B cell (primary cell): ENCODE results near the gene SNRNP48.

ENCODE experiments used
- EZH2 ChIP-seq: IDR thresholded peaks from 2 replicates; pipeline ENCODE4 v1.6.1; 2012; ENCODE audit warnings: borderline replicate concordance, low read depth, mild to moderate bottlenecking, moderate library complexity, low read length; ENCODE audit not compliant: insufficient read depth, poor library complexity, severe bottlenecking
- TF ChIP-seq, protein P1 (sequence below): fragments of 200-600 bp; IDR thresholded peaks from one replicate; pipeline ENCODE4 v1.8.0; 2022; ENCODE audit warnings: antibody characterized with exemption, mild to moderate bottlenecking

DNA sequence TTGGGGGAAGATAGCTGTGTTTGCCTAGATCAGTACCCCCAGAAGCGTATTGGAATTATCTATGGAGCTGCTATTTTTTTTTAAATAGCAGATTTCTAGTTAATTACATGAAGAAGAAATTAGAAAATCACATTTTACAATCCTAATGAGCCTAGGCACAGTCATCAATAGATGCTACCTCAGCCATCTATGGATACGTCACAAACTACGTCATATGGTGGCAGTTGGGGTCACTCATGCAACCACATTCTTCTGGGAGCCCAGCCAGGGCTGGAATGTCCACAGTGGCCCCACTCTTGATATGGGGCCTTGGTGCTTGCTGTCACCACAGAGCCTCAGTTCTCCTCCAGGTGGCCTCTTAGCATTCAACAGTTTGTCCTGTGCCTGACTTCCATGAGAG, 63.0 kb downstream of the SNRNP48 start:
- TF ChIP-seq, protein P1, sequence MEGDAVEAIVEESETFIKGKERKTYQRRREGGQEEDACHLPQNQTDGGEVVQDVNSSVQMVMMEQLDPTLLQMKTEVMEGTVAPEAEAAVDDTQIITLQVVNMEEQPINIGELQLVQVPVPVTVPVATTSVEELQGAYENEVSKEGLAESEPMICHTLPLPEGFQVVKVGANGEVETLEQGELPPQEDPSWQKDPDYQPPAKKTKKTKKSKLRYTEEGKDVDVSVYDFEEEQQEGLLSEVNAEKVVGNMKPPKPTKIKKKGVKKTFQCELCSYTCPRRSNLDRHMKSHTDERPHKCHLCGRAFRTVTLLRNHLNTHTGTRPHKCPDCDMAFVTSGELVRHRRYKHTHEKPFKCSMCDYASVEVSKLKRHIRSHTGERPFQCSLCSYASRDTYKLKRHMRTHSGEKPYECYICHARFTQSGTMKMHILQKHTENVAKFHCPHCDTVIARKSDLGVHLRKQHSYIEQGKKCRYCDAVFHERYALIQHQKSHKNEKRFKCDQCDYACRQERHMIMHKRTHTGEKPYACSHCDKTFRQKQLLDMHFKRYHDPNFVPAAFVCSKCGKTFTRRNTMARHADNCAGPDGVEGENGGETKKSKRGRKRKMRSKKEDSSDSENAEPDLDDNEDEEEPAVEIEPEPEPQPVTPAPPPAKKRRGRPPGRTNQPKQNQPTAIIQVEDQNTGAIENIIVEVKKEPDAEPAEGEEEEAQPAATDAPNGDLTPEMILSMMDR: no peak
- no peak for TF ChIP-seq EZH2
